Cerebellar nuclear complex (tissue), 1 donor: ENCODE results near the gene WHAMM.
"Not testable (repeated sequence)": the region's sequence is repeated elsewhere in the genome, so short reads cannot be mapped to it uniquely, and the experiment has no call there.

ENCODE experiments used
- DNase-seq, 2 experiments: peaks; one replicate each; lab custom pipeline; 2025; lab: John Stamatoyannopoulos, UW

WHAMM gene

GRCh38 chr15:82838096-82838735 lies 28.8 kb downstream of the WHAMM start:
- DNase-seq: no peak

- DNase-seq: no peak
These were observed 29.7 kb downstream of the WHAMM start for GRCh38 chr15:82839136-82839535.

- no peak for DNase-seq
These were observed 30.7 kb downstream of the WHAMM start for GRCh38 chr15:82840166-82840565.

- DNase-seq: no peak
These were observed 34.1 kb downstream of the WHAMM start for GRCh38 chr15:82843566-82843965.

GRCh38 chr15:82845686-82846085 lies 36.3 kb downstream of the WHAMM start:
- no peak for DNase-seq

GRCh38 chr15:82846621-82847020 lies 37.2 kb downstream of the WHAMM start:
- no peak for DNase-seq

GRCh38 chr15:82847703-82848102 lies 38.3 kb downstream of the WHAMM start:
- DNase-seq: no peak

- no peak for DNase-seq
These were observed 39.0 kb downstream of the WHAMM start for GRCh38 chr15:82848241-82848993.

- peak; percentile 44 to 65 for DNase-seq
These were observed 40.4 kb downstream of the WHAMM start for GRCh38 chr15:82849556-82850512.

- peak in 1 of 2 experiments; percentile 2 for DNase-seq
These were observed 41.3 kb downstream of the WHAMM start for GRCh38 chr15:82850731-82851130.

- DNase-seq: no peak
These were observed 42.0 kb downstream of the WHAMM start for GRCh38 chr15:82851306-82851850.

- no peak for DNase-seq
These were observed 42.6 kb downstream of the WHAMM start for GRCh38 chr15:82851981-82852511.

GRCh38 chr15:82852941-82853561 lies 43.6 kb downstream of the WHAMM start:
- no peak for DNase-seq

- no peak for DNase-seq
These were observed 45.1 kb downstream of the WHAMM start for GRCh38 chr15:82854554-82854953.

- no peak for DNase-seq
These were observed 46.1 kb downstream of the WHAMM start for GRCh38 chr15:82855286-82856100.

GRCh38 chr15:82856397-82857170 lies 47.2 kb downstream of the WHAMM start:
- no peak for DNase-seq

GRCh38 chr15:82858932-82859331 lies 49.5 kb downstream of the WHAMM start:
- DNase-seq: no peak

GRCh38 chr15:82862886-82863285 lies 53.5 kb downstream of the WHAMM start:
- DNase-seq: no peak

- DNase-seq: no peak
These were observed 55.5 kb downstream of the WHAMM start for GRCh38 chr15:82864967-82865366.

- not testable (repeated sequence) for DNase-seq
These were observed 56.2 kb downstream of the WHAMM start for GRCh38 chr15:82865581-82865980.
